Neural progenitor cell (in vitro differentiated cells): ENCODE results near the gene LRWD1. TPM values are rescaled to one million over a fixed set of nuclear protein-coding genes. Genes with fewer than 3 reads are reported as not detected.

Experiments
- DNase-seq: peaks from one replicate; pipeline ENCODE4 v3.0.0-alpha.2; 2016; ENCODE audit warnings: low spot score
- H2AFZ ChIP-seq: fragments of 200-600 bp; sonication (generic); replicated peaks from 2 replicates; pipeline ENCODE4 v1.6.1; 2016; ENCODE audit warnings: antibody characterized with exemption
- H3F3A ChIP-seq: fragments of 200-600 bp; sonication (generic); 2 replicates; pipeline ENCODE4 v1.6.1; 2016; ENCODE audit warnings: antibody characterized with exemption, low read depth
- H3K27ac ChIP-seq: fragments of 200-600 bp; sonication (generic); 2 replicates; pipeline ENCODE4 v1.5.1; 2016; ENCODE audit warnings: mild to moderate bottlenecking
- H3K27me3 ChIP-seq: fragments of 200-600 bp; sonication (generic); 2 replicates; pipeline ENCODE4 v1.6.1; 2016; ENCODE audit warnings: mild to moderate bottlenecking, moderate library complexity
- H3K36me3 ChIP-seq: fragments of 200-600 bp; sonication (generic); 2 replicates; pipeline ENCODE4 v1.5.1; 2016
- H3K4me1 ChIP-seq: fragments of 200-600 bp; sonication (generic); 2 replicates; pipeline ENCODE4 v1.6.1; 2016; ENCODE audit warnings: mixed run types
- H3K4me2 ChIP-seq: fragments of 200-600 bp; sonication (generic); 2 replicates; pipeline ENCODE4 v1.6.1; 2016
- H3K4me3 ChIP-seq: fragments of 200-600 bp; sonication (generic); 2 replicates; pipeline ENCODE4 v1.5.1; 2016
- H3K79me2 ChIP-seq: fragments of 200-600 bp; sonication (generic); 2 replicates; pipeline ENCODE4 v1.6.1; 2016; ENCODE audit warnings: low read depth
- H3K9ac ChIP-seq: fragments of 200-600 bp; sonication (generic); 2 replicates; pipeline ENCODE4 v1.6.1; 2016
- H3K9me3 ChIP-seq: fragments of 200-600 bp; sonication (generic); 2 replicates; pipeline ENCODE4 v1.5.1; 2016; ENCODE audit warnings: low read depth
- H4K20me1 ChIP-seq: fragments of 200-600 bp; sonication (generic); 2 replicates; pipeline ENCODE4 v1.6.1; 2016; ENCODE audit warnings: low read depth
- H3K27ac Mint-ChIP-seq: 3 replicates; pipeline ENCODE4 v1.8.0; 2021; ENCODE audit warnings: mixed read lengths
- H3K27me3 Mint-ChIP-seq: 2 replicates; pipeline ENCODE4 v1.8.0; 2022; ENCODE audit warnings: low read depth, mild to moderate bottlenecking, inconsistent platforms, moderate library complexity, mixed read lengths; ENCODE audit not compliant: insufficient read depth
- H3K36me3 Mint-ChIP-seq: 3 replicates; pipeline ENCODE4 v1.8.0; 2021; ENCODE audit warnings: mixed read lengths
- H3K4me1 Mint-ChIP-seq: 3 replicates; pipeline ENCODE4 v1.8.0; 2021; ENCODE audit warnings: mixed read lengths
- H3K4me3 Mint-ChIP-seq: 3 replicates; pipeline ENCODE4 v1.8.0; 2021; ENCODE audit warnings: mild to moderate bottlenecking, moderate library complexity, mixed read lengths
- H3K9me3 Mint-ChIP-seq: 3 replicates; pipeline ENCODE4 v1.8.0; 2020; ENCODE audit warnings: mixed read lengths
- EZH2 ChIP-seq: fragments of 200-600 bp; sonication (generic); IDR thresholded peaks from 2 replicates; pipeline ENCODE4 v1.6.1; 2017; ENCODE audit warnings: antibody characterized with exemption, mild to moderate bottlenecking, moderate library complexity
- EZH2phosphoT487 ChIP-seq: fragments of 200-600 bp; sonication (generic); IDR thresholded peaks from 2 replicates; pipeline ENCODE4 v1.6.1; 2017; ENCODE audit warnings: antibody characterized with exemption
- total RNA-seq: library from RNA; depleted of rRNA; stranded (reverse); fragments of >200 nt; gene quantifications from 2 replicates; pipeline ENCODE4 v1.2.3, GENCODE V29; 2015; ENCODE audit warnings: low replicate concordance
- TF ChIP-seq, protein P1 (sequence below): fragments of 200-600 bp; sonication (generic); IDR thresholded peaks from 2 replicates; pipeline ENCODE4 v1.5.1; 2017; ENCODE audit warnings: antibody characterized with exemption, mild to moderate bottlenecking

LRWD1 gene
- total RNA-seq, 1 donor from 2014 or later = 16.9 TPM

DNA sequence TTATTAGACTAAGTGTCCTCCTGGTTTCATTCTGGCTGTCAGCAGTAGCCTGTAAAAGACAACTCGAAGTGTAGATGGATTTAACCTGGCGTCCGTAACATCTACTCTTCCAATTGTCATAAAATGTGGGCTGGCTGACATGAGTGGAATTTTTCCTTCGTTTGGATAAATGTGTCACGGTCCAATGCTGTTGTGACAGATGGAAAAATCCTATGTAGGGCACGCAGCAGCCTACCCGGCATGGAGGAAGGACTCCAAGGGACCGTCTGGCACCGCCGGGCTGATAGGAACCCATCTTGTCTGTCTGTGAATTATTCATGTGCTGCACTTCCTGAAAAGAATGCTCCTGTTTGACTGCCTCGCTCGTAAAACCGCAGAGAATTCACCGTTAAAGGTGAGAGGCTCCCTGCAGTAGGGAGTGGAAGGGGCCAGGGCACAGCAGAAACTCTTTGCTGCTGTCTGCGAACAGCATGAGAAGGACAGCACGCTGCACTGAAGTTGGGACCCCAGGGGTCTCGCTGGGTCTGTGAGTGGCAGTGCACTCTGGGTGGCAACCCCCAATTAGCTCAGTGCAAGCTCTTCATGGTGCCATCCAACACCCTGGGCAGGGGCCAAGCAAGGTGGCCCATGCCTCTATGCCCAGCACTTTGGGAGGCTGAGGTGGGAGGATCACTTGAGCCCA lies 33.0 kb upstream of the LRWD1 start:
- no peaks in the 10 kb centered on the region for H3K9me3 Mint-ChIP-seq
- H3K4me2 ChIP-seq = no peak overlapping the region
- no peak for DNase-seq
- peaks cover 8% of the 10 kb centered on the region for H3K79me2 ChIP-seq
- H3K4me3 ChIP-seq = no peak overlapping the region
- H3K27ac ChIP-seq = no peak overlapping the region
- H3K27me3 ChIP-seq = no peaks in the 10 kb centered on the region
- H2AFZ ChIP-seq = no peak overlapping the region
- TF ChIP-seq EZH2phosphoT487 = no peak
- TF ChIP-seq EZH2 = no peak
- TF ChIP-seq, protein P1, sequence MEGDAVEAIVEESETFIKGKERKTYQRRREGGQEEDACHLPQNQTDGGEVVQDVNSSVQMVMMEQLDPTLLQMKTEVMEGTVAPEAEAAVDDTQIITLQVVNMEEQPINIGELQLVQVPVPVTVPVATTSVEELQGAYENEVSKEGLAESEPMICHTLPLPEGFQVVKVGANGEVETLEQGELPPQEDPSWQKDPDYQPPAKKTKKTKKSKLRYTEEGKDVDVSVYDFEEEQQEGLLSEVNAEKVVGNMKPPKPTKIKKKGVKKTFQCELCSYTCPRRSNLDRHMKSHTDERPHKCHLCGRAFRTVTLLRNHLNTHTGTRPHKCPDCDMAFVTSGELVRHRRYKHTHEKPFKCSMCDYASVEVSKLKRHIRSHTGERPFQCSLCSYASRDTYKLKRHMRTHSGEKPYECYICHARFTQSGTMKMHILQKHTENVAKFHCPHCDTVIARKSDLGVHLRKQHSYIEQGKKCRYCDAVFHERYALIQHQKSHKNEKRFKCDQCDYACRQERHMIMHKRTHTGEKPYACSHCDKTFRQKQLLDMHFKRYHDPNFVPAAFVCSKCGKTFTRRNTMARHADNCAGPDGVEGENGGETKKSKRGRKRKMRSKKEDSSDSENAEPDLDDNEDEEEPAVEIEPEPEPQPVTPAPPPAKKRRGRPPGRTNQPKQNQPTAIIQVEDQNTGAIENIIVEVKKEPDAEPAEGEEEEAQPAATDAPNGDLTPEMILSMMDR = no peak
- no peaks in the 10 kb centered on the region for H3K36me3 ChIP-seq
- H3K9me3 ChIP-seq = no peaks in the 10 kb centered on the region
- peaks cover 21% of the 10 kb centered on the region for H3K4me1 Mint-ChIP-seq
- peaks cover 5% of the 10 kb centered on the region for H3K4me1 ChIP-seq
- peak overlapping the region; percentile 88 for H3K4me3 Mint-ChIP-seq
- H3K9ac ChIP-seq = no peak overlapping the region
- peaks cover 19% of the 10 kb centered on the region for H3F3A ChIP-seq
- peak overlapping the region; percentile 60 for H3K27ac Mint-ChIP-seq
- peaks cover 9% of the 10 kb centered on the region for H3K36me3 Mint-ChIP-seq
- peaks cover 9% of the 10 kb centered on the region for H3K27me3 Mint-ChIP-seq
- no peaks in the 10 kb centered on the region for H4K20me1 ChIP-seq

GRCh38 chr7:102432442-102433218 lies 32.2 kb upstream of the LRWD1 start:
- Histone ChIP-seq H3F3A (peaks cover 19% of the 10 kb centered on the region), H4K20me1 (no peaks in the 10 kb centered on the region), H3K27me3 (no peaks in the 10 kb centered on the region), H3K27ac (no peak overlapping the region), H2AFZ (peak overlapping the region; percentile 97), H3K4me1 (peaks cover 5% of the 10 kb centered on the region), H3K79me2 (peaks cover 8% of the 10 kb centered on the region), H3K4me3 (peak overlapping the region; percentile 94), H3K9me3 (no peaks in the 10 kb centered on the region), H3K4me2 (peak overlapping the region; percentile 99), H3K36me3 (no peaks in the 10 kb centered on the region), H3K9ac (no peak overlapping the region)
- peak; percentile 34 for DNase-seq
- peaks cover 9% of the 10 kb centered on the region for H3K27me3 Mint-ChIP-seq
- H3K36me3 Mint-ChIP-seq = peaks cover 10% of the 10 kb centered on the region
- no peak for TF ChIP-seq EZH2phosphoT487
- TF ChIP-seq, protein P1 = no peak
- TF ChIP-seq EZH2 = no peak
- H3K9me3 Mint-ChIP-seq = no peaks in the 10 kb centered on the region
- peak overlapping the region; percentile 88 for H3K4me3 Mint-ChIP-seq
- H3K27ac Mint-ChIP-seq = peak overlapping the region; percentile 53
- peaks cover 24% of the 10 kb centered on the region for H3K4me1 Mint-ChIP-seq

GRCh38 chr7:102433219-102434038 lies 31.4 kb upstream of the LRWD1 start, which contains the start of gene ORAI2:
Gene ORAI2 (plus strand): TSS chr7:102433575. CDS start chr7:102438957, 5,382 bp downstream.
- Mint-ChIP-seq H3K27ac (peak within 1 kb of the TSS; percentile 90), H3K4me3 (peak within 1 kb of the TSS; percentile 90), H3K4me1 (peaks cover 24% of the 10 kb centered on the region), H3K27me3 (peaks cover 9% of the 10 kb centered on the region), H3K36me3 (peaks cover 7% of the 10 kb centered on the region), H3K9me3 (no peaks in the 10 kb centered on the region)
- Histone ChIP-seq H3K4me2 (peak within 1 kb of the TSS; percentile 99), H3K27ac (no peak within 1 kb of the TSS), H3F3A (peaks cover 19% of the 10 kb centered on the region), H3K79me2 (peaks cover 8% of the 10 kb centered on the region), H2AFZ (peak within 1 kb of the TSS; percentile 97), H3K4me1 (peaks cover 5% of the 10 kb centered on the region), H3K9ac (peak within 1 kb of the TSS; percentile 55), H3K9me3 (no peaks in the 10 kb centered on the region), H3K4me3 (peak within 1 kb of the TSS; percentile 94), H3K36me3 (no peaks in the 10 kb centered on the region), H4K20me1 (no peaks in the 10 kb centered on the region), H3K27me3 (no peaks in the 10 kb centered on the region)
- peak; percentile 87 for DNase-seq
- no peak for TF ChIP-seq EZH2
- TF ChIP-seq, protein P1 = no peak
- no peak for TF ChIP-seq EZH2phosphoT487
